Keratinocyte (primary cell): ENCODE results near the gene TMEM131. TPM values are rescaled to one million over a fixed set of nuclear protein-coding genes. Genes with fewer than 3 reads are reported as not detected.

ENCODE experiments used
- DNase-seq: peaks from one replicate; pipeline ENCODE4 v3.0.0-alpha.2; 2011; ENCODE audit warnings: low read depth, missing footprints, low spot score
- FAIRE-seq: peaks from 2 replicates; lab custom pipeline; 2011; peaks lifted over from hg19 to GRCh38; lab: Jason Lieb, UNC
- H2AFZ ChIP-seq: 2 replicates; pipeline ENCODE4 v1.6.0; 2012; ENCODE audit warnings: low read length, control low read depth, inconsistent platforms; ENCODE audit not compliant: control insufficient read depth
- H3K27ac ChIP-seq: 2 replicates; pipeline ENCODE4 v1.5.1; 2011; ENCODE audit warnings: low read length; ENCODE audit not compliant: control insufficient read depth, insufficient read depth
- H3K27me3 ChIP-seq: 3 replicates; pipeline ENCODE4 v1.6.0; 2011; ENCODE audit warnings: low read length; ENCODE audit not compliant: control insufficient read depth, insufficient read depth; ENCODE audit errors: extremely low read depth
- H3K36me3 ChIP-seq, 2 experiments: 2 replicates in 1 of 2; 3 replicates in 1 of 2; pipeline ENCODE4 v1.5.1; 2011; ENCODE audit warnings: low read length in 2 of 2, mild to moderate bottlenecking in 1 of 2; ENCODE audit not compliant: control insufficient read depth in 2 of 2, insufficient read depth in 2 of 2; ENCODE audit errors: extremely low read depth in 1 of 2
- H3K4me1 ChIP-seq: 3 replicates; pipeline ENCODE4 v1.5.1; 2011; ENCODE audit warnings: low read length; ENCODE audit not compliant: control insufficient read depth, insufficient read depth; ENCODE audit errors: extremely low read depth
- H3K4me2 ChIP-seq: 3 replicates; pipeline ENCODE4 v1.6.0; 2011; ENCODE audit warnings: low read depth, low read length; ENCODE audit not compliant: control insufficient read depth, insufficient read depth; ENCODE audit errors: extremely low read depth
- H3K4me3 ChIP-seq, 3 experiments: fragments of 200-600 bp in 1 of 3; sonication (generic) in 1 of 3; 2 replicates in 2 of 3; 3 replicates in 1 of 3; pipeline ENCODE4 v1.5.1; 2011 to 2016; ENCODE audit warnings: low read length in 3 of 3, mild to moderate bottlenecking in 3 of 3, control low read depth in 2 of 3, inconsistent platforms in 1 of 3, low read depth in 1 of 3, mixed read lengths in 1 of 3, mixed run types in 1 of 3, moderate library complexity in 1 of 3; ENCODE audit not compliant: control insufficient read depth in 2 of 3, insufficient read depth in 2 of 3; ENCODE audit errors: extremely low read depth in 1 of 3
- H3K79me2 ChIP-seq: 2 replicates; pipeline ENCODE4 v1.6.0; 2012; ENCODE audit warnings: low read length; ENCODE audit not compliant: control insufficient read depth, insufficient read depth
- H3K9ac ChIP-seq: 3 replicates; pipeline ENCODE4 v1.6.0; 2011; ENCODE audit warnings: low read length; ENCODE audit not compliant: control insufficient read depth, insufficient read depth; ENCODE audit errors: extremely low read depth
- H3K9me1 ChIP-seq: 3 replicates; pipeline ENCODE4 v1.6.0; 2011; ENCODE audit warnings: low read length; ENCODE audit not compliant: control insufficient read depth, insufficient read depth; ENCODE audit errors: extremely low read depth
- H3K9me3 ChIP-seq: 2 replicates; pipeline ENCODE4 v1.5.1; 2012; ENCODE audit warnings: low read depth, low read length; ENCODE audit not compliant: control insufficient read depth
- H4K20me1 ChIP-seq: 3 replicates; pipeline ENCODE4 v1.6.0; 2011; ENCODE audit warnings: low read length; ENCODE audit not compliant: control insufficient read depth, insufficient read depth; ENCODE audit errors: extremely low read depth
- CTCF ChIP-seq, 3 experiments: IDR thresholded peaks in 1 of 3; conservative IDR thresholded peaks in 1 of 3; optimal IDR thresholded peaks in 1 of 3; 2 replicates in 2 of 3; 3 replicates in 1 of 3; pipeline versions ENCODE3 to v1.5.1; 2011; ENCODE audit warnings: low read length in 3 of 3, mild to moderate bottlenecking in 3 of 3, moderate library complexity in 2 of 3, control low read depth in 1 of 3, inconsistent platforms in 1 of 3; ENCODE audit not compliant: insufficient read depth in 2 of 3; ENCODE audit errors: extremely low read depth in 1 of 3
- EZH2 ChIP-seq: IDR thresholded peaks from one replicate; pipeline ENCODE4 v1.6.1; 2012; ENCODE audit warnings: inconsistent platforms, mild to moderate bottlenecking, low read length, moderate library complexity
- dilution Hi-C: fragments of 300-500 bp; cut with MboI; formaldehyde crosslinking; loops from one replicate; pipeline ENCODE4 v1.7.0; 2020; ENCODE audit warnings: low sequenced_read_pairs; ENCODE audit not compliant: extremely low pct_ligation_motif_present
- polyA plus RNA-seq, 5 experiments: library from polyadenylated mRNA; depleted of rRNA in 3 of 5; stranded (reverse) in 3 of 5; stranded (forward) in 1 of 5; unstranded in 1 of 5; fragments of >200 nt; gene quantifications; 1 replicate in 1 of 5; 2 replicates in 3 of 5; 3 replicates in 1 of 5; pipeline versions ENCODE4 v1.2.1 to v1.2.3, GENCODE V29; 2011 to 2012; ENCODE audit warnings: missing spikeins in 2 of 5, low read depth in 1 of 5, low replicate concordance in 1 of 5

The TMEM131 gene
- polyA plus RNA-seq, 1 donor (not counting 4 experiments of a cell fraction or from before 2014, with no cell fraction given), result 25.5 TPM

- Histone ChIP-seq H3K4me1 (peaks cover 9% of the 10 kb centered on the region), H4K20me1 (no peaks in the 10 kb centered on the region), H2AFZ (no peak overlapping the region), H3K4me3 (no peak overlapping the region), H3K36me3 (no peaks in the 10 kb centered on the region), H3K79me2 (no peaks in the 10 kb centered on the region), H3K27ac (no peak overlapping the region), H3K9me1 (no peaks in the 10 kb centered on the region), H3K27me3 (no peaks in the 10 kb centered on the region), H3K9ac (no peak overlapping the region), H3K9me3 (peaks cover 3% of the 10 kb centered on the region), H3K4me2 (no peak overlapping the region)
- TF ChIP-seq EZH2, result no peak
- TF ChIP-seq CTCF (optimal IDR thresholded peaks at IDR 0.05 in 1 of 3, IDR thresholded peaks at IDR 0.05 in 1 of 3, conservative IDR thresholded peaks at IDR 0.05 in 1 of 3; ENCODE audit: extremely low read depth in 1 of 3, insufficient read depth in 2 of 3, low read length in 3 of 3), result no peak
- dilution Hi-C loops, result no loop called here
- FAIRE-seq (no peak), DNase-seq (no peak)
These were observed 264.3 kb downstream of the TMEM131 start for GRCh38 chr2:97731274-97732020.

- no peak for TF ChIP-seq EZH2
- TF ChIP-seq CTCF (optimal IDR thresholded peaks at IDR 0.05 in 1 of 3, IDR thresholded peaks at IDR 0.05 in 1 of 3, conservative IDR thresholded peaks at IDR 0.05 in 1 of 3; ENCODE audit: extremely low read depth in 1 of 3, insufficient read depth in 2 of 3, low read length in 3 of 3), result no peak
- DNase-seq, result peak; percentile 64
These were observed 265.5 kb downstream of the TMEM131 start for GRCh38 chr2:97730245-97730644.

More at GRCh38 chr2:97730245-97730644, 265.5 kb downstream of the TMEM131 start:
- Histone ChIP-seq H3K9ac (no peak overlapping the region), H3K27me3 (no peaks in the 10 kb centered on the region), H4K20me1 (no peaks in the 10 kb centered on the region), H3K36me3 (no peaks in the 10 kb centered on the region), H3K4me3 (no peak overlapping the region), H3K4me2 (no peak overlapping the region), H3K9me3 (peaks cover 3% of the 10 kb centered on the region), H3K79me2 (no peaks in the 10 kb centered on the region), H2AFZ (no peak overlapping the region), H3K9me1 (no peaks in the 10 kb centered on the region), H3K27ac (no peak overlapping the region), H3K4me1 (peaks cover 9% of the 10 kb centered on the region)
- dilution Hi-C loops, result no loop called here
- FAIRE-seq, result peak; percentile 52
